Adipocyte (in vitro differentiated cells): ENCODE measurements around the gene PRKAG3.
A peak's percentile ranks its signal among the peaks of the same experiment; 100 is the strongest.

ENCODE experiments used
- DNase-seq: peaks from one replicate; pipeline ENCODE4 v3.0.0-alpha.2; 2015; ENCODE audit warnings: low read depth
- H3K27me3 ChIP-seq: replicated peaks from 2 replicates; pipeline ENCODE4 v1.7.0; 2013; ENCODE audit warnings: mild to moderate bottlenecking, low read length, moderate library complexity; ENCODE audit not compliant: control insufficient read depth, insufficient read depth
- H3K36me3 ChIP-seq: 2 replicates; pipeline ENCODE4 v1.7.0; 2013; ENCODE audit warnings: low read length, mild to moderate bottlenecking, moderate library complexity; ENCODE audit not compliant: control insufficient read depth, insufficient read depth, severe bottlenecking
- H3K4me1 ChIP-seq: 2 replicates; pipeline ENCODE4 v1.7.0; 2013; ENCODE audit warnings: mild to moderate bottlenecking, low read length, moderate library complexity; ENCODE audit not compliant: control insufficient read depth, insufficient read depth
- H3K4me3 ChIP-seq: 2 replicates; pipeline ENCODE4 v1.7.0; 2013; ENCODE audit warnings: mild to moderate bottlenecking, low read length, moderate library complexity
- H3K9ac ChIP-seq: 2 replicates; pipeline ENCODE4 v1.7.0; 2013; ENCODE audit warnings: mild to moderate bottlenecking, low read length, moderate library complexity
- H3K9me3 ChIP-seq: 2 replicates; pipeline ENCODE4 v1.7.0; 2013; ENCODE audit warnings: mild to moderate bottlenecking, low read length, moderate library complexity; ENCODE audit not compliant: control insufficient read depth

PRKAG3 gene

DNA sequence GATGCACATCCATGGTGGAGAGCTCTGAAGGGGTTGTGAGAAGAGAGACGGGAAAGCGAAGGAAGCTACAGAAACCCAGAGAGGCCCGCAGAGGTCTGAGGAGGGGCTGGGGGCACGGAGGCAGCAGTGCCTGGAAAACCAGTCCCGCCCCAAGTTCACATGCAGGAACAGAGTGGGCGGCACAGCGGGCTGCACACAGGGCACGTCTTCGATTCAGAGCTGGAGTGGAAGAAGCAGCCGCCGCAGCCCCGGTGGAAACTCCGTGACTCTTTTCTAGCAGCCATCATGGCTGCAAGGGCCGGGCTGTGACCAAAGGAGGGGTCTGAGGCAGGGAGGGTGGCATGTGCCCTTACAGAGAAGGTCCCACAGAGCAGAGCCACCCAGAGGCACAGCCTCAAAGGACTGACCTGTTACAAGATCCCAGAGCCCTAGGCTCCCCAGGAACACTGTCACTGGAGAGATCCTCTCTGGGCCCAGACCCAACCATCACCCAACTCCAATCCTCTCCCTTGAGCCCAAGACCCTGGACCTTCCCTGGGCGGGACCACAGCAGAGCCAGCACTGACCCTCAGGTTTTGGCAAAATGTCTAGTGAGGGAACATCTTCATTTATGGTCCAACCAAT is 10.7 kb downstream of the PRKAG3 start:
- Histone ChIP-seq H3K27me3 (peaks cover 11% of the 10 kb centered on the region), H3K36me3 (peaks cover 4% of the 10 kb centered on the region), H3K9me3 (no peaks in the 10 kb centered on the region), H3K4me3 (no peak overlapping the region), H3K9ac (no peak overlapping the region), H3K4me1 (no peaks in the 10 kb centered on the region)
- no peak for DNase-seq

DNA sequence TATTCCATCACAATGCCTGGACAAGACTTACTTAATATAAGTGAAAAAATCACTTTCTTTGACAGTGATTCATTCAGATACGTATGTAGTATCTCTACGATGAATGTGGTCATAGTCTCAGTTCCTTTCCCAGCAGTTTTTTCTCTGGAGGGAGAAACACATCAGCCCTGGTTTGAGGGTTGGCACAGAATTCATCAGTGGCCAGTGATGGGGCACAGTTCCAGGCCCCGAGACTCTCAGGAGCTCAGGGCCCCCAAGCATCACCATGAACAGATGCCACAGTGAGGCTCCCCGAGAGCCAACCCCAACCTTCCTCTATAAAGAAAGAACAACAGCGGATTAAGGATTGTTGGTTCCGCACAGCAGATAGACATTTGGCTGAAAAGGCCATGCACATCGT is 12.5 kb downstream of the PRKAG3 start:
- no peak overlapping the region for H3K9ac ChIP-seq
- no peaks in the 10 kb centered on the region for H3K9me3 ChIP-seq
- H3K27me3 ChIP-seq = peaks cover 9% of the 10 kb centered on the region
- no peaks in the 10 kb centered on the region for H3K4me1 ChIP-seq
- H3K36me3 ChIP-seq = peaks cover 17% of the 10 kb centered on the region
- no peak overlapping the region for H3K4me3 ChIP-seq
- DNase-seq = no peak

DNA sequence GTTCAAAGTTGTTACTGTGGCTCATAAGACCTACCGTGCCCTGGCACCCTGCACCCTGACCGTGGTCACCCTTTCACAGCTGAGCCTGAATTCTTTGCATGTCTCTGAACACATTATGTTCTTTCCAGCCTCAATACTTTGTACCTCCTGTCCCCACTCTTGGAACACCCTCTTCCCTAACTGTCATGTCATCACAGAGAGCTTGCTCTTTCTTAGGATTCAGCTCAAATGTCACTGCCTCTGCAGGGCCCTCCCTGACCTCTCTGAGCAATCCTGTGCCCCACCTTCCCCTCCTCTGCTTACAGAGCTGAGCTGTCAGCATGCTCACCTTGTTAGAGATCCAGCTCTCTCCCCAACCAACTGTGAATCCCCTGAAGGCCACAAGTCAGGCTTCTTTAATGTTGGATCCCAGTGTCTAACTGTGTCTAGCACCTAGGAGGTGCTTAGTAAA is 15.0 kb downstream of the PRKAG3 start:
- DNase-seq = no peak
- H3K9ac ChIP-seq = no peak overlapping the region
- H3K27me3 ChIP-seq = peaks cover 3% of the 10 kb centered on the region
- peaks cover 33% of the 10 kb centered on the region for H3K36me3 ChIP-seq
- H3K4me3 ChIP-seq = no peak overlapping the region
- H3K9me3 ChIP-seq = no peaks in the 10 kb centered on the region
- no peaks in the 10 kb centered on the region for H3K4me1 ChIP-seq

DNA sequence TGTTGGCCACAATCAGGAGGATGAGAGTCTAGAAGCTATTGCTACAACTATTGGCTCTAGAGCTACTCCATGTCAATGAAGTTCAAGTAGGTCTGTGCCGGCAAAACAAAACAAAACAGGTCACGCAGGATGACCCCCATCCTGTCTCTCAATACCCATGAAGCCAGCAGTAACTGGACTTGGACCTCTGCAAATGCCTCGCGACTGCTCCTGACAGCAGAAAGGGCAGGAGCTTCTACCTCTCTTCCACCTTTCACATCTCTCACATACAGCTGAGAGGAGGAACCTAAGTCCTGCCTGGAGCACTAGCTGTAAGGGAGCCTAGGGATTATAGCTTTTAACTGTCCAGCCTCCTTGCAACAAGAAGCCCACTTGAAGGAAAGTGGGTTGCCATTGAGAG is 16.0 kb downstream of the PRKAG3 start:
- DNase-seq = no peak
- no peaks in the 10 kb centered on the region for H3K4me1 ChIP-seq
- no peaks in the 10 kb centered on the region for H3K27me3 ChIP-seq
- H3K9ac ChIP-seq = no peak overlapping the region
- H3K4me3 ChIP-seq = no peak overlapping the region
- peaks cover 33% of the 10 kb centered on the region for H3K36me3 ChIP-seq
- no peaks in the 10 kb centered on the region for H3K9me3 ChIP-seq

DNA sequence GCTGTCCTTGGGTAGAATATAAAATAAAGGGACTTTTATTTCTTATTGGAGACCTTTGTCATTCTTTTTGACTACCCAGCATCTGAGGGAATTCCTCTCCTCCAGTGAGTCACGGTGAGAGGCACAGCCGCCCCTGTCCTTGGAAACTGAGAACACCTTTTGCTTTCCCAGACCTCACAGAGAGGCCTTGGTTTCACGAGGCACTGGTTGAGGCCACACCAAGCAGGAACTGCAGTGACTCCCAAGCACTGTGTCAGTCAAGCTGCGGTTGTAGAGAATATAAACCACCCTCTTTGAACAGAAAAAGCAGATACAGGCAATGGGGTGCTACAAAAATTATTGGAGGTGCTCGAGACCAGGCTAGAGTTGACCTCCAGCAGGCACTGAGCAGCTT is 16.4 kb downstream of the PRKAG3 start:
- Histone ChIP-seq H3K4me1 (no peaks in the 10 kb centered on the region), H3K4me3 (no peak overlapping the region), H3K27me3 (no peaks in the 10 kb centered on the region), H3K36me3 (peaks cover 33% of the 10 kb centered on the region), H3K9me3 (no peaks in the 10 kb centered on the region), H3K9ac (no peak overlapping the region)
- no peak for DNase-seq

DNA sequence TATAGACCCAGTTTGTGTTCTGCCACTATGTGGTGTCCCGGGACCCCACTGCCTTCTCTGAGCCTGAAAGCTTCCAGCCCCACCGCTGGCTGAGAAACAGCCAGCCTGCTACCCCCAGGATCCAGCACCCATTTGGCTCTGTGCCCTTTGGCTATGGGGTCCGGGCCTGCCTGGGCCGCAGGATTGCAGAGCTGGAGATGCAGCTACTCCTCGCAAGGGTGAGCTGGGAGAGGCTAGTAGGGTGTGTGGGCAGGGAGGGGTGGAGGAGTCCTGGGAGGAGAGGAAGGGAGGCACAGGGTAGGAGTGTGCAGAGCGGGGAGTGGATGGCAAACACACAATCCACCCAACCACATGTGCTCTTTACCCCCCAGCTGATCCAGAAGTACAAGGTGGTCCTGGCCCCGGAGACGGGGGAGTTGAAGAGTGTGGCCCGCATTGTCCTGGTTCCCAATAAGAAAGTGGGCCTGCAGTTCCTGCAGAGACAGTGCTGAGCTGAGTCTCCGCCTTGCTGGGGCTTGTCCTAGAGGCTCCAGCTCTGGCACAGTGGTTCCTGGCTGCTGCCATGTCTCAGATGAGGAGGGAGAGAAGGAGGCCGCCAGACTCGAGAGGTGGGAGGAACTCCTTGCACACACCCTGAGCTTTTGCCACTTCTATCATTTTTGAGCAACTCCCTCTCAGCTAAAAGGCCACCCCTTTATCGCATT is 16.9 kb downstream of the PRKAG3 start:
- Histone ChIP-seq H3K36me3 (peaks cover 33% of the 10 kb centered on the region), H3K9me3 (no peaks in the 10 kb centered on the region), H3K9ac (no peak overlapping the region), H3K4me3 (no peak overlapping the region), H3K27me3 (no peaks in the 10 kb centered on the region), H3K4me1 (no peaks in the 10 kb centered on the region)
- DNase-seq = no peak

DNA sequence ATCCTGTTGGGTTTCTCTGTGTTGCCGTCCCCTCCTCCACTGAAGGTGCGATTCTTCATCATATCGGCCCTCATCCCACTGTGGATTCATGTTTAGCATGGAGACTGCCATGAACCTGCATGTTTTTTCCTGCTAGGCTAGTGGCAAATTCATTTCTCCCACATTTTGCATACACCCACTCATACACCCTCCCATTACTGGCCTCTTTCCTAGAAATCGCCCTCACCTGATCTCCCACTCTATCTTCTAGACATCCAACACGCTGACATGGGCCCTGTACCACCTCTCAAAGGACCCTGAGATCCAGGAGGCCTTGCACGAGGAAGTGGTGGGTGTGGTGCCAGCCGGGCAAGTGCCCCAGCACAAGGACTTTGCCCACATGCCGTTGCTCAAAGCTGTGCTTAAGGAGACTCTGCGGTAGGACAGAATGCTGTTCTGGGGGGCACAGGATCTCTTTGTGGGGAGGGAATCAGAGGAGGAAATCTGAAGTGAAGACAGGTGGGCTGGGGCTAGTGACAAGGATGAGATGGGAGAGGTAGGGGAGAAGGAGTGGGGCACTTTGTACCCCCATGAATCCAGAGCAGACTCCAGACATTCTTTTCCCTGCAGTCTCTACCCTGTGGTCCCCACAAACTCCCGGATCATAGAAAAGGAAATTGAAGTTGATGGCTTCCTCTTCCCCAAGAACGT is 17.7 kb downstream of the PRKAG3 start:
- Histone ChIP-seq H3K9me3 (no peaks in the 10 kb centered on the region), H3K27me3 (no peaks in the 10 kb centered on the region), H3K4me3 (no peak overlapping the region), H3K4me1 (no peaks in the 10 kb centered on the region), H3K9ac (no peak overlapping the region), H3K36me3 (peaks cover 33% of the 10 kb centered on the region)
- no peak for DNase-seq

DNA sequence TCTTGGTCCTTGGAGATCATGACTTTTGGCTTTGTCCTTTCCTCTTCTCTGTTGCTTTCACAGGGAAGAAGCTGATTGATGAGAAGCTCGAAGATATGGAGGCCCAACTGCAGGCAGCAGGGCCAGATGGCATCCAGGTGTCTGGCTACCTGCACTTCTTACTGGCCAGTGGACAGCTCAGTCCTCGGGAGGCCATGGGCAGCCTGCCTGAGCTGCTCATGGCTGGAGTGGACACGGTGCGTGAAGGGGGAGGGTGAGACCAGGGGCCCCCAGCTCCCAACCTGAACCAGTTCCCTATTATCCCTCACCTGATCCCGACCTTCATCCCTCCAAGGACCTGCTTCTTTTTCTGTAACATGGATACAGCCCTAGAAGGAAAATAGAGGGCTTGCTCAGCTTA is 18.7 kb downstream of the PRKAG3 start:
- Histone ChIP-seq H3K27me3 (no peaks in the 10 kb centered on the region), H3K9ac (no peak overlapping the region), H3K4me3 (no peak overlapping the region), H3K4me1 (no peaks in the 10 kb centered on the region), H3K36me3 (peaks cover 33% of the 10 kb centered on the region), H3K9me3 (no peaks in the 10 kb centered on the region)
- DNase-seq = no peak

DNA sequence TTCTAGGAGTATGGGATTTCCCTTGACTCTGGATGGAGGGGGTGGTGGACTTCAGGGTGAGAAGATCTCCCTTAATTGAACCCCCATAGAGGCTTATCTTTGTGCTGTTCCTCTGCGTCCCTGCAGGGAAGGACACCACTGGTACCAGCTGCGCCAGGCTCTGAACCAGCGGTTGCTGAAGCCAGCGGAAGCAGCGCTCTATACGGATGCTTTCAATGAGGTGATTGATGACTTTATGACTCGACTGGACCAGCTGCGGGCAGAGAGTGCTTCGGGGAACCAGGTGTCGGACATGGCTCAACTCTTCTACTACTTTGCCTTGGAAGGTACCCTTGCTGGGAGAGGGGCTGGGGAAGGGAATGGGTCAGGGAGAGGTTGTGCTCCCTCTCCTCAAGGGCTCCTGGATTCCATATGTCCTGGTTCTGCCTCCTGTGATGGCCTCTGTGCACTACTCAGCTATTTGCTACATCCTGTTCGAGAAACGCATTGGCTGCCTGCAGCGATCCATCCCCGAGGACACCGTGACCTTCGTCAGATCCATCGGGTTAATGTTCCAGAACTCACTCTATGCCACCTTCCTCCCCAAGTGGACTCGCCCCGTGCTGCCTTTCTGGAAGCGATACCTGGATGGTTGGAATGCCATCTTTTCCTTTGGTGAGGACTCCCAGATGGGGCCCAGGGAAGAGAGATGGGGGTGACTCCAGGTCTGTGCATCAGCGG is 19.3 kb downstream of the PRKAG3 start:
- Histone ChIP-seq H3K27me3 (no peaks in the 10 kb centered on the region), H3K4me3 (no peak overlapping the region), H3K4me1 (no peaks in the 10 kb centered on the region), H3K36me3 (peaks cover 33% of the 10 kb centered on the region), H3K9ac (no peak overlapping the region), H3K9me3 (no peaks in the 10 kb centered on the region)
- no peak for DNase-seq

DNA sequence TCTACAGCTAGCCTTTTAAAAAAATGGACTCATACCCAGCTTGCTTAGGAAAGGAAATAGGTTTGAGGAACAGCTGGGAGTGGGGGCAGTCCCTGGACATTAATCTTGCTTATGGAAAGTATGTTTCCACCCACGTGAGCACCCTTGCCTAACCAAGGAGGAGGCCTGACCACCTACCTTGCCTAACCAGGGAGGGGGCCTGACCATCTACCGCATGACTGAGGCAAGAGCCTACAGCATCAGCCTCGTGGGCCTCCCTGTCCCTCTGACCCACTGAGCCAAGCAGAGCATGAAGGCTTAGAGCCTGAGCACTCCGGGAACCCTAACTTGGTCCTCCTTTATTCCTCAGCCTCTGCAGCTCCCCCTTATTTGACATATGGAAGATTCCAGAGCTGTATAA is 20.2 kb downstream of the PRKAG3 start:
- H3K4me3 ChIP-seq = no peak overlapping the region
- DNase-seq = no peak
- H3K9me3 ChIP-seq = no peaks in the 10 kb centered on the region
- H3K4me1 ChIP-seq = peaks cover 5% of the 10 kb centered on the region
- H3K27me3 ChIP-seq = no peaks in the 10 kb centered on the region
- H3K9ac ChIP-seq = no peak overlapping the region
- H3K36me3 ChIP-seq = peaks cover 28% of the 10 kb centered on the region

DNA sequence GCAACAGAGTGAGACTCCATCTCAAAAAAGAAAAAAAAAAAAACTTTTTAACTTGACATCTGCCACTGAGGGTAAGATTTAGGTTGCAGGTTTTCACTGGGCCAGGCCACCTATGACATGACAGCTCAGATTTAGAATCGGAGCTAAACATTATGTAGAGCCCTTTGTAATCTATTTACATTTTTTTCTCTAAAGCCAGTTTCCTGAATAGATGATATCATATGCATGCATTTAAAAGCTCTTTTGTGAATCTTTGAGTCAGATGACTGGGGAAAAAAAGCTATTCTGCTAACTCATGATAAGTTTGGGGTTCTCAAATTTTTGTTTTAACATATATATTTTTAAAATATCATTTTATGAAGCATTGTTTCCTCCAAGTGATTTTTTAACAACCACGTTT is 21.3 kb downstream of the PRKAG3 start:
- Histone ChIP-seq H3K9ac (no peak overlapping the region), H3K4me1 (peaks cover 12% of the 10 kb centered on the region), H3K9me3 (no peaks in the 10 kb centered on the region), H3K36me3 (peaks cover 27% of the 10 kb centered on the region), H3K27me3 (no peaks in the 10 kb centered on the region), H3K4me3 (no peak overlapping the region)
- peak; percentile 29 for DNase-seq
